Heart right ventricle (tissue), 16 donors: ENCODE measurements around the gene HERPUD1. TPM values are rescaled to one million over a fixed set of nuclear protein-coding genes. Genes with fewer than 3 reads are reported as not detected.
"Not testable (repeated sequence)": the region's sequence is repeated elsewhere in the genome, so short reads cannot be mapped to it uniquely, and the experiment has no call there.

Experiments used
- ATAC-seq, 8 donors: fragments of 200-7000 bp; cut with Tn5 transposase; one replicate each; pipeline ENCODE4 v1.9.1; 2020; ENCODE audit warnings: mild to moderate bottlenecking in 8 of 8, moderate library complexity in 8 of 8, moderate number of reproducible peaks in 1 of 8
- DNase-seq, 2 donors: peaks; one replicate each; pipeline ENCODE4 v3.0.0-alpha.2; 2020
- H3K27ac ChIP-seq, 10 donors: fragments of 200-600 bp; sonication (generic) in 2 of 10; one replicate each; pipeline versions ENCODE4 v1.5.0 to v1.8.0; 2020 to 2022; ENCODE audit warnings: mild to moderate bottlenecking in 3 of 10
- H3K27me3 ChIP-seq, 7 donors: fragments of 200-600 bp; one replicate each; pipeline ENCODE4 v1.8.0; 2021 to 2022; ENCODE audit warnings: mild to moderate bottlenecking in 2 of 7
- H3K36me3 ChIP-seq, 9 donors: fragments of 200-600 bp; sonication (generic) in 1 of 9; one replicate each; pipeline versions ENCODE4 v1.5.0 to v1.8.0; 2020 to 2022; ENCODE audit warnings: mild to moderate bottlenecking in 2 of 9
- H3K4me1 ChIP-seq, 9 donors: fragments of 200-600 bp; sonication (generic) in 1 of 9; one replicate each; pipeline versions ENCODE4 v1.5.0 to v1.8.0; 2020 to 2022; ENCODE audit warnings: mild to moderate bottlenecking in 4 of 9
- H3K4me3 ChIP-seq, 10 donors: fragments of 200-600 bp; sonication (generic) in 2 of 10; one replicate each; pipeline versions ENCODE4 v1.5.0 to v1.8.0; 2020 to 2022; ENCODE audit warnings: mild to moderate bottlenecking in 7 of 10, moderate library complexity in 2 of 10
- H3K9me3 ChIP-seq, 11 donors: fragments of 200-600 bp in 10 of 11; sonication (generic) in 2 of 11; one replicate each; pipeline versions ENCODE4 v1.5.0 to v1.8.0; 2013 to 2022; ENCODE audit warnings: mild to moderate bottlenecking in 2 of 11, control low read depth in 1 of 11, moderate library complexity in 1 of 11
- CTCF ChIP-seq, 9 donors: fragments of 200-600 bp; sonication (generic) in 2 of 9; IDR thresholded peaks; one replicate each; pipeline versions ENCODE4 v1.5.0 to v1.8.0; 2021 to 2022; ENCODE audit warnings: antibody characterized with exemption in 9 of 9, mild to moderate bottlenecking in 5 of 9, moderate library complexity in 1 of 9
- WGBS, 2 donors: extraction: QIAGEN DNeasy Blood & Tissue Kit; methylation state at CpG; one replicate each; pipeline ENCODE4 v1.1.7; 2013; ENCODE audit warnings: inconsistent platforms in 1 of 2; 5-methylcytosine and 5-hydroxymethylcytosine counted together
- intact Hi-C, 10 donors: fragments of 100-400 bp; cut with DNase I; formaldehyde crosslinking; loops; one replicate each; pipeline versions ENCODE4 v1.11.1 to v1.14.2; 2022
- polyA plus RNA-seq, 2 donors: library from polyadenylated mRNA; stranded (reverse); fragments of 200-250 nt; gene quantifications; one replicate each; pipeline ENCODE4 v1.2.3, GENCODE V29; 2013
- total RNA-seq, 10 donors: library from RNA; stranded (reverse); fragmentation: NEBNext Ultra II Directional in 3 of 10; extraction: Animal tissue kit (Norgen Biotek cat#: 25700) in 3 of 10; gene quantifications; one replicate each; pipeline versions ENCODE4 v1.2.1 to v1.2.4, GENCODE V29; 2021 to 2023
- donor health status: Arrhythmogenic right ventricular cardiomyopathy.
- donor health status: ischemic (EF 13 %, LVEDD 7.1; RV severe dilation, severe dysfunction).
- donor health status: healthy with polysubstance abuse.
- donor health status: DM: no; HTN: yes; CAD: no.
- donor health status: DM: no; HTN: no; CAD: no.
- donor health status: ischemic (EF 25% LVEDD 6.9; RV normal size, moderate dysfunction).
- donor health status: ischemic (EF 25% LVEDD 5.7; RV mildly dilated, moderate dysfunction).
- donor health status: healthy.
- donor health status: DM: yes; HTN: yes; CAD: no.
- donor health status: Ischemic cardiomyopathy.
- donor health status: ischemic (EF 35%, LVEDD 5.7; RV mildly dilated, moderate dysfunction).
- donor health status: nonischemic (EF 11% LVEDD 7.7; RV severe dilation, severe dysfunction).
- donor health status: DM: yes; HTN: yes; CAD: no.
- donor health status: PGD.
- donor health status: ischemic (EF 29% LVEDD 5.4; RV normal size, mild dysfunction).
- donor health status: nonischemic (EF 23%, LVEDD 6.1; RV moderate dilation, normal function).

Gene HERPUD1
- total and polyA plus RNA-seq, 12 donors = 29.6 to 175 (median 128) TPM

GRCh38 chr16:56986361-56986760 is 54.4 kb downstream of the HERPUD1 start:
- no peak for ATAC-seq
- H3K27ac ChIP-seq = peak overlapping the region in 9 of 10 donors; percentile 54 to 75 (median 65)

GRCh38 chr16:56986908-56987307 is 55.0 kb downstream of the HERPUD1 start:
- ATAC-seq, DNase-seq, H3K9me3 ChIP-seq, H3K27me3 ChIP-seq, intact Hi-C loops: not testable (repeated sequence)
- Histone ChIP-seq H3K4me3 (peak overlapping the region in 1 of 10 donors; percentile 73), H3K27ac (peak overlapping the region in 5 of 10 donors; percentile 23 to 75 (median 65)), H3K4me1 (peaks cover 13 to 78% (median 65%) of the 10 kb centered on the region in 9 donors), H3K36me3 (peaks cover 0 to 14% (median 0%) of the 10 kb centered on the region in 9 donors)
- WGBS, 2 donors = 95 to 96% methylated on average over 4 of the region's 4 CpGs

More at GRCh38 chr16:56986361-56986760, 54.4 kb downstream of the HERPUD1 start:
- no peak for DNase-seq
- Histone ChIP-seq H3K4me3 (no peak overlapping the region), H3K36me3 (peaks cover 0 to 17% (median 0%) of the 10 kb centered on the region in 9 donors), H3K4me1 (peaks cover 13 to 75% (median 59%) of the 10 kb centered on the region in 9 donors), H3K27me3 (no peaks in the 10 kb centered on the region), H3K9me3 (no peaks in the 10 kb centered on the region)
- intact Hi-C loops = no loop called here
- 69 to 75% methylated on average over 1 of the region's 1 CpG for WGBS, 2 donors
- no peak for TF ChIP-seq CTCF (IDR thresholded peaks at IDR 0.05)

GRCh38 chr16:56987692-56988091 is 55.8 kb downstream of the HERPUD1 start:
- H3K27ac ChIP-seq = peak overlapping the region in 6 of 10 donors; percentile 86 to 96 (median 90)
- TF ChIP-seq CTCF (IDR thresholded peaks at IDR 0.05) = no peak
- peaks cover 0 to 16% (median 0%) of the 10 kb centered on the region in 9 donors for H3K36me3 ChIP-seq
- intact Hi-C loops = no loop called here
- ATAC-seq = no peak
- H3K4me3 ChIP-seq = peak overlapping the region in 1 of 10 donors; percentile 73
- 98 to 99% methylated on average over 2 of the region's 2 CpGs for WGBS, 2 donors
- no peak for DNase-seq
- H3K9me3 ChIP-seq = no peaks in the 10 kb centered on the region
- H3K4me1 ChIP-seq = peaks cover 13 to 86% (median 72%) of the 10 kb centered on the region in 9 donors
- no peaks in the 10 kb centered on the region for H3K27me3 ChIP-seq

- H3K27ac ChIP-seq = peak overlapping the region in 9 of 10 donors; percentile 82 to 96 (median 87)
- 65 to 74% methylated on average over 6 of the region's 6 CpGs for WGBS, 2 donors
Measured at GRCh38 chr16:56988161-56988947, 56.4 kb downstream of the HERPUD1 start.

More at GRCh38 chr16:56988161-56988947, 56.4 kb downstream of the HERPUD1 start:
- H3K4me1 ChIP-seq = peaks cover 13 to 87% (median 70%) of the 10 kb centered on the region in 9 donors
- no peaks in the 10 kb centered on the region for H3K9me3 ChIP-seq
- no peak for DNase-seq
- no peak for TF ChIP-seq CTCF (IDR thresholded peaks at IDR 0.05)
- peak overlapping the region; percentile 53 to 91 (median 77) for H3K4me3 ChIP-seq
- peaks cover 0 to 21% (median 0%) of the 10 kb centered on the region in 9 donors for H3K36me3 ChIP-seq
- intact Hi-C loops = no loop called here
- no peaks in the 10 kb centered on the region for H3K27me3 ChIP-seq
- ATAC-seq = peak in 2 of 8 donors; percentile 12 to 19
